Keratinocyte (primary cell): Measurements from ENCODE around the gene MICAL2. TPM values are rescaled to one million over a fixed set of nuclear protein-coding genes. Genes with fewer than 3 reads are reported as not detected.

ENCODE experiments used
- DNase-seq: peaks from one replicate; pipeline ENCODE4 v3.0.0-alpha.2; 2011; ENCODE audit warnings: low read depth, missing footprints, low spot score
- FAIRE-seq: peaks from 2 replicates; lab custom pipeline; 2011; peaks lifted over from hg19 to GRCh38; lab: Jason Lieb, UNC
- H2AFZ ChIP-seq: 2 replicates; pipeline ENCODE4 v1.6.0; 2012; ENCODE audit warnings: low read length, control low read depth, inconsistent platforms; ENCODE audit not compliant: control insufficient read depth
- H3K27ac ChIP-seq: 2 replicates; pipeline ENCODE4 v1.5.1; 2011; ENCODE audit warnings: low read length; ENCODE audit not compliant: control insufficient read depth, insufficient read depth
- H3K27me3 ChIP-seq: 3 replicates; pipeline ENCODE4 v1.6.0; 2011; ENCODE audit warnings: low read length; ENCODE audit not compliant: control insufficient read depth, insufficient read depth; ENCODE audit errors: extremely low read depth
- H3K36me3 ChIP-seq, 2 experiments: 2 replicates in 1 of 2; 3 replicates in 1 of 2; pipeline ENCODE4 v1.5.1; 2011; ENCODE audit warnings: low read length in 2 of 2, mild to moderate bottlenecking in 1 of 2; ENCODE audit not compliant: control insufficient read depth in 2 of 2, insufficient read depth in 2 of 2; ENCODE audit errors: extremely low read depth in 1 of 2
- H3K4me1 ChIP-seq: 3 replicates; pipeline ENCODE4 v1.5.1; 2011; ENCODE audit warnings: low read length; ENCODE audit not compliant: control insufficient read depth, insufficient read depth; ENCODE audit errors: extremely low read depth
- H3K4me2 ChIP-seq: 3 replicates; pipeline ENCODE4 v1.6.0; 2011; ENCODE audit warnings: low read depth, low read length; ENCODE audit not compliant: control insufficient read depth, insufficient read depth; ENCODE audit errors: extremely low read depth
- H3K4me3 ChIP-seq, 3 experiments: fragments of 200-600 bp in 1 of 3; sonication (generic) in 1 of 3; 2 replicates in 2 of 3; 3 replicates in 1 of 3; pipeline ENCODE4 v1.5.1; 2011 to 2016; ENCODE audit warnings: low read length in 3 of 3, mild to moderate bottlenecking in 3 of 3, control low read depth in 2 of 3, inconsistent platforms in 1 of 3, low read depth in 1 of 3, mixed read lengths in 1 of 3, mixed run types in 1 of 3, moderate library complexity in 1 of 3; ENCODE audit not compliant: control insufficient read depth in 2 of 3, insufficient read depth in 2 of 3; ENCODE audit errors: extremely low read depth in 1 of 3
- H3K79me2 ChIP-seq: 2 replicates; pipeline ENCODE4 v1.6.0; 2012; ENCODE audit warnings: low read length; ENCODE audit not compliant: control insufficient read depth, insufficient read depth
- H3K9ac ChIP-seq: 3 replicates; pipeline ENCODE4 v1.6.0; 2011; ENCODE audit warnings: low read length; ENCODE audit not compliant: control insufficient read depth, insufficient read depth; ENCODE audit errors: extremely low read depth
- H3K9me1 ChIP-seq: 3 replicates; pipeline ENCODE4 v1.6.0; 2011; ENCODE audit warnings: low read length; ENCODE audit not compliant: control insufficient read depth, insufficient read depth; ENCODE audit errors: extremely low read depth
- H3K9me3 ChIP-seq: 2 replicates; pipeline ENCODE4 v1.5.1; 2012; ENCODE audit warnings: low read depth, low read length; ENCODE audit not compliant: control insufficient read depth
- H4K20me1 ChIP-seq: 3 replicates; pipeline ENCODE4 v1.6.0; 2011; ENCODE audit warnings: low read length; ENCODE audit not compliant: control insufficient read depth, insufficient read depth; ENCODE audit errors: extremely low read depth
- CTCF ChIP-seq, 3 experiments: IDR thresholded peaks in 1 of 3; conservative IDR thresholded peaks in 1 of 3; optimal IDR thresholded peaks in 1 of 3; 2 replicates in 2 of 3; 3 replicates in 1 of 3; pipeline versions ENCODE3 to v1.5.1; 2011; ENCODE audit warnings: low read length in 3 of 3, mild to moderate bottlenecking in 3 of 3, moderate library complexity in 2 of 3, control low read depth in 1 of 3, inconsistent platforms in 1 of 3; ENCODE audit not compliant: insufficient read depth in 2 of 3; ENCODE audit errors: extremely low read depth in 1 of 3
- EZH2 ChIP-seq: IDR thresholded peaks from one replicate; pipeline ENCODE4 v1.6.1; 2012; ENCODE audit warnings: inconsistent platforms, mild to moderate bottlenecking, low read length, moderate library complexity
- dilution Hi-C: fragments of 300-500 bp; cut with MboI; formaldehyde crosslinking; loops from one replicate; pipeline ENCODE4 v1.7.0; 2020; ENCODE audit warnings: low sequenced_read_pairs; ENCODE audit not compliant: extremely low pct_ligation_motif_present
- polyA plus RNA-seq, 5 experiments: library from polyadenylated mRNA; depleted of rRNA in 3 of 5; stranded (reverse) in 3 of 5; stranded (forward) in 1 of 5; unstranded in 1 of 5; fragments of >200 nt; gene quantifications; 1 replicate in 1 of 5; 2 replicates in 3 of 5; 3 replicates in 1 of 5; pipeline versions ENCODE4 v1.2.1 to v1.2.3, GENCODE V29; 2011 to 2012; ENCODE audit warnings: missing spikeins in 2 of 5, low read depth in 1 of 5, low replicate concordance in 1 of 5

MICAL2 gene
- polyA plus RNA-seq, 1 donor (not counting 4 experiments of a cell fraction or from before 2014, with no cell fraction given): 83.9 TPM

GRCh38 chr11:12079726-12080556 is 30.4 kb upstream of the MICAL2 start:
- H3K4me2 ChIP-seq: peak overlapping the region; percentile 69
- peaks cover 0 to 5% of the 10 kb centered on the region in 2 experiments for H3K36me3 ChIP-seq
- dilution Hi-C loops: no loop called here
- H3K27ac ChIP-seq: peak overlapping the region; percentile 99
- H3K27me3 ChIP-seq: no peaks in the 10 kb centered on the region
- H3K9me3 ChIP-seq: peaks cover 4% of the 10 kb centered on the region
- H4K20me1 ChIP-seq: no peaks in the 10 kb centered on the region
- no peaks in the 10 kb centered on the region for H3K79me2 ChIP-seq
- no peak for DNase-seq
- H3K9ac ChIP-seq: peak overlapping the region; percentile 87
- H3K9me1 ChIP-seq: no peaks in the 10 kb centered on the region
- FAIRE-seq: peak; percentile 87
- no peak for TF ChIP-seq EZH2
- no peak for TF ChIP-seq CTCF (optimal IDR thresholded peaks at IDR 0.05 in 1 of 3, IDR thresholded peaks at IDR 0.05 in 1 of 3, conservative IDR thresholded peaks at IDR 0.05 in 1 of 3; ENCODE audit: extremely low read depth in 1 of 3, insufficient read depth in 2 of 3, low read length in 3 of 3)
- H3K4me1 ChIP-seq: peaks cover 49% of the 10 kb centered on the region
- H3K4me3 ChIP-seq: peak overlapping the region in 2 of 3 experiments; percentile 38 to 42
- no peak overlapping the region for H2AFZ ChIP-seq

- peak in 1 of 3 experiments; percentile 23 for TF ChIP-seq CTCF (optimal IDR thresholded peaks at IDR 0.05 in 1 of 3, IDR thresholded peaks at IDR 0.05 in 1 of 3, conservative IDR thresholded peaks at IDR 0.05 in 1 of 3; ENCODE audit: extremely low read depth in 1 of 3, insufficient read depth in 2 of 3, low read length in 3 of 3)
- no peak for TF ChIP-seq EZH2
- H2AFZ ChIP-seq: no peak overlapping the region
- peak overlapping the region; percentile 19 for H3K27ac ChIP-seq
- DNase-seq (no peak), FAIRE-seq (no peak)
- H3K9me3 ChIP-seq: peaks cover 2% of the 10 kb centered on the region
- H3K36me3 ChIP-seq: peaks cover 0 to 5% of the 10 kb centered on the region in 2 experiments
- dilution Hi-C loops: no loop called here
- H3K4me3 ChIP-seq: no peak overlapping the region
- H3K4me1 ChIP-seq: peaks cover 50% of the 10 kb centered on the region
- no peak overlapping the region for H3K9ac ChIP-seq
- no peaks in the 10 kb centered on the region for H4K20me1 ChIP-seq
- H3K79me2 ChIP-seq: no peaks in the 10 kb centered on the region
- no peaks in the 10 kb centered on the region for H3K27me3 ChIP-seq
- H3K9me1 ChIP-seq: no peaks in the 10 kb centered on the region
- H3K4me2 ChIP-seq: no peak overlapping the region
Observed at GRCh38 chr11:12083380-12083779, 27.0 kb upstream of the MICAL2 start.
